ENCODE data around the gene PARVA. TPM values are rescaled to one million over a fixed set of nuclear protein-coding genes. Genes with fewer than 3 reads are reported as not detected.

Gene PARVA
- total RNA-seq, 1 experiment from 2014 or later: 20.2 TPM

DNA sequence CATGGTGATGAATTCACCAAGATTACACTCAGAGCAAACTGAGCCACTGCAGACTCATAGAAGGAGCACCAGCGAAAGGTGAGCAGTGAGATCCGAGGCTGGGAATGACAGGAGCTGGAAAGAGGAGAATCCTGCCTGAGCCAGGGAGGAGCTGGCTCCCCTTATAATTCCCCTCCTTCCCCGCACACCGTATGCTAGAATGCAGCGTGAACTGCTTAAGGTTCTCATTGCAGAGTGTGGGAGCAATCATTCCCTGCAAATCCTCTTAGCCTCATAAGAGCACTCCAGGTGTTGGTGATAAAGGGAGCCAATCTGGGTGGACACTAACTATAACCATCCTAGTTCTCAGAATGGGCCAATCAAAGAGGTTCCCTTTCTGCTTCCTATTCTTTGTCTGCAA, 169.3 kb downstream of the PARVA start:
- no peak for DNase-seq (ENCODE audit: low read depth)

DNA sequence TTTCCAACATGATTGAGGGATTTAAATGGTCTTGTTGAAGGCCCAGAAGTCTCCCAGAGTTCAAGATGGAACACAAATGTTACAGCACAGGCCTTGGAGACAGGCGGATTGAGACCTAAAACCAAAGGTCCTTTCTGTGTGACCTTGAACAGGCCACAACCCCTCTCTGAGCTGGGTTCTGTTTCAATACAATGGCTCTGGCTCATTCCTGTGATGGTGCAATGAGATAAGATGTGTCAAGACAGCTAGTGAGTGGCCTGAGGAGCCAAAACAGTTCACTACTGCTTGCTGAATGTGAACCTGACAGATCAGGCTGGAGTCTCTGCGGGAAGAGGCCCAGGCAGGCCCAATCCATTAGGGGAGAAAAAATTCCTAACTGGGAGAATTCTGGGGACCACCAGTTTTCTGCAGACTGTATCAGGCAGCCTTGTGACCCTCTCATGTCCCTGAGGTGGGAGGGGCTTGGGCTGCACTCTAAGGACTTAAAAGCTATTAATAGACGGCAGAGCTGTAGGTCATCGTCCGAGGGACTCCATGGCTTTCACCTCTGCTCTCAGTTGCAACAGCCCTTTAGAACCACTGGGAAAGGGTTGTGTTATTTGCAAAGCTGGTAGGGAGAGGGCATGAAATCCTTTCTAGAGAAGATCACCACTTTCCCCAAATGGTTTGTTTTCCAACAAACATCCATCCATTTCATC, 170.7 kb downstream of the PARVA start:
- DNase-seq (ENCODE audit: low read depth): no peak

DNA sequence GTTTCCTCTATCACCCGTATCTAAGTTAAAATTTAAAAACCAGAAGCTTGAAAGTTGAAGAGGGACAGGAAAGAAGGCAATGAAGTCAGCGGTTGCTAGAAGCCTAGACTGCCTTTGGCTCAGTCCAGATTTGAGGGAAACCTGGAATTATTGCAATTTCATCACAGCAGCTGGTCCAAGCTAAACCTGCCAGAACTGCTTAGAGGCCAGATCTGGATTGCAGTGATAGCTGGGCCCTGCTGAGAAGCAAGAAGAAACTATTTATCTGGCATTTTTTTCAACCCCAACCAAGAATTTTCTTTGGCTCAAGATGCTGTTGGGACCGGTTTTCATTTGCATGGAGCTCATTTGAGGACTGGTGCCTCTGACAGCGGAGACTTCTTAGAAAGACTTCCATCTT, 175.3 kb downstream of the PARVA start:
- no peak for DNase-seq (ENCODE audit: low read depth)

DNA sequence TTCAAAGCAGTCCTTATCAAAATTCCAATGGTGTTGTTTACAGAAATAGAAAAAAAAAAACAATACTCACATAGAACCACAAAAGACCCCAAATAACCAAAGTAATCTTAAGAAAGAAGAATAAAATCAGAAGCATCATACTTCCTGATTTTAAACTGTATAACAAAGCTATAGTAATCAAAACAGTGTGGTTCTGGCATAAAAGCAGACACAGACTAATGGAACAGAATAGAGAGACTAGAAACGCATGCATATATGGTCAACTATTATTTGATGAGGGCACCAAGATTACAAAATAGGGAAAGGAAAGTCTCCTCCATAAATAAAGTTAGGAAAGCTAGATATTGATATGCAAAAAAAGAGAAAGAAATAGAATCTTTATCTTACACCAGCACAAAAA, 176.8 kb downstream of the PARVA start:
- no peak for DNase-seq (ENCODE audit: low read depth)

DNA sequence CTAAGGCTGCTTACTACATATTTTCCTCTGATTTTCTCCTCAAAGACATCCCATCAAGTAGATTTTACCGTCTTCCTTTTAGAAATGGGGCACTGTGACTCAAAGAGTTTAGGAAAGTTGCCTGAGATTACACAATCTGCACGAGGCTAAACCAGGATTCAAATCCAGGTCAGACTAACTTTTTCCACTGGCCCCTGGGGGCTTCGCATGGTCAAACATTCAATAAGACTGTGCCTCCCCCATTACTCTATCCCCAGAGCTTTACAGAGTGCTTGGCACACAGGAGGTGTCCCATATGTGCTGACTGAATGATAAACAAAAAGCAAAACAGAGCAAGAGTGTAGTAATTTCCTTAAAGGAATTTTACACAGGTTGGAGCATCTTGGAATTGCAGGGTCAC, 178.8 kb downstream of the PARVA start:
- no peak for DNase-seq (ENCODE audit: low read depth)

DNA sequence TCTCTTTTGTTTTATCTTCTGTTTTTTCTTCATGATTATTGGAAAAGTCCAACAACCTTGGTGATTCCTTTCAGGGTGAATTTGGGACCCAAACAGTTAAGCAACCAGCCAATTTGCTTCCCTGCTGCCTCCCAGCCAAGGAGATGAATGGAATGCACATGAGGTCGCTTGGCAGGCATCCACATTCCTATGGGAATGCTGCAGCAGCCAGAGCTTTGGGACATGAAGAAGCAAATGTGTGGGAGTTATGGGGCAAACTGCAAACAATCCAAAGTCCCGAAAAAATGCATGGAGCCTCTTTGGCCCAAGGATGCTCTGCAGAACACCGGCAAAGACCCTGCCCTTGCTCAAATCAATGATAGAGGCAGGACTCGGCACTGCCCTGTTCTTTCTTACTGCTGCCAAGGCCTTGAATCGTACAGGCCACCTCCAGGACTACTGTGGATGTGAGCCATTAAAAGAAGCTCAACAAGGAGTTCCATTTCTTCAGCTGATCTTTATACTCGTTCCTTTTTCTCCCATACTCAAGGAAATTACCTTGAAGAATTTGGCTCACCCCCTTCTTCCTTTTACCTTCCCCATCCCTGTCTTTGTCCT, 179.5 kb downstream of the PARVA start:
- peak; percentile 83 for DNase-seq (ENCODE audit: low read depth)

DNA sequence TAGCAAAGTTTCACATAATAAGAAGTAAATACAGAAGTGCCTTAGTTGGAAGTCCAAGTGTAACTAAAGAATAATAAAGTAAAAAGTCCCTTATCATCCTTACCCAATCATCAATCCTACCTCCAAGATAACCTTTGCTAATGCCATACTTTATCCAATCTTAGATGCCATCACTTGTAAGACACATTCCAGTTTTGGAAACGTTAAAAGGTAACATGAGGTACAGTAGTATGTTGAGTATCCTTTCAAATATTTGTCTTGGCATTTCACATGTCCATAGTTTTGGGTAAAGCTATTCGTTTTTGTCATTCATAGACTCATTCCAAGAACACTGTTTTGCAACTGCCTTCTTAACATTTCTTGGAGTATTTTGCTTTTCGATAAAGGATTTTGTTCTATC, 181.6 kb downstream of the PARVA start:
- no peak for DNase-seq (ENCODE audit: low read depth)

DNA sequence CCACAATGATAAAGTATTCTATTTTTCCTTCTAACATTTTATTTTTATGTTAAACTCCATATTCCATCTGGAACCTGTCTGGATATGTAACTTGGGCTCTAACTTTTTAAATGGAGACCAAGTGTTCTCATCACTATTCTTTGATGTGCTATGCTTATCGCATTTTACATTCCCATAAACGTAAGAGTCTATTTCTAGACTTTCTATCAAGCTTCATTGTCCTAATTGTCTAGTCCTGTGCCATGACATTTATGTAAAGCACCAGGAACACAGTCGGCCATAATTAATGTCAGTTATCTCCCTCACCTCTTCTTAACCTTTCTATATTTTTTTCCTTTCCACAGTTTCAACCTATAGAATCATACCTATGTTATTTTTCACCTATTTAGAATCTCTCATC, 183.0 kb downstream of the PARVA start:
- no peak for DNase-seq (ENCODE audit: low read depth)

DNA sequence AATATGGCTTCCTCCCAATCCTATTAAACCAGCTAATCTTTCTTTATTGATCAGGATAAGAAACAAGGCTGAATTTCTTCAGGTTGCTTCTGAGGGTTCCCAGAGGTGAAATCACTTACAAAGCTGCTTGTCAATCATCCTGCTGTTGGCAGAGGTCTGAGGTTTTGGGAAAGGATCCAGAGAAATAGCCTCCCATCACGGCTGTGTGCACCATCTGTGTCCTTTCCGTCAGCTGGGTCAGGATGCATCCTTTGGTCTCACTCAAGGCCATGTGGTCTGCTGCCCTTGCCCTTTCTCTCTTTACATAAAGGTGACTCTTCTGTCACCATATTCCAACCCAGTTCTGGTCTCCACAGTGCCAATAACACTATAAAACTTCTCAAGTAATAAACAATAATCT, 183.5 kb downstream of the PARVA start:
- DNase-seq (ENCODE audit: low read depth): no peak

DNA sequence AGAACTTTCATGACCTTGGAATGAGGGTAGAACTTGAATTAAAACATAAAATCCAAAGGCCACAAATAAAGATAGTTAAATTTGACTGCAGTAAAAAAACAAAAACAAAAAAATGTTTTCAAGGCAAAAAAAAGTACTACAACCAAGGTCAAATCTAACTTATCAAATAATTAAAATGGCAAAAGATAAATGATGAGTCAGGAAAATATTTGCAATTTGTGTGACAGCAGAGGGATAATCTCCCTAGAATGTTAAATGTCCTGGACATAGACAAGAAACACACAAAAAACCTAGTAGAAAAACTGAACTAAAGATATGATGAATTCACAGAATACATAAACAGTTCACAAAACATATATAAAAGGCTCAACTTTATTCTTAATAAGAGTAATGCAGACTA, 186.6 kb downstream of the PARVA start:
- no peak for DNase-seq (ENCODE audit: low read depth)

DNA sequence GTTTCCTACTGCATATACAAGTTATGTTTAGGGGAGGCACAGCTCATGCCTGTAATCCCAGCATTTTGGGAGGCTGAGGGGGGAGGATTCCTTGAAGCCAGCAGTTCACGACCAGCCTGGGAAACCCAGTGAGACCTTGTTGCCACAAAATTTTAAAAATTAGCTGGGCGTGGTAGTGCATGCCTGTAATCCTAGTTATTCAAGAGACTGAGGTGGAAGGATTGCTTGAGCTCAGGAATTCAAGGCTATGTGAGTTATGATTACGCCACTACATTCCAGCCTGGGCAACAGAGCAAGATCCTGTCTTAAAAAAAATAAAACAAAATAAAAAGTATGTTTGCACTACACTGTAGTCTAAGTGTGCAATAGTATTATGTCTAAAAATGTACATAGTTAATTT, 188.0 kb downstream of the PARVA start:
- no peak for DNase-seq (ENCODE audit: low read depth)

DNA sequence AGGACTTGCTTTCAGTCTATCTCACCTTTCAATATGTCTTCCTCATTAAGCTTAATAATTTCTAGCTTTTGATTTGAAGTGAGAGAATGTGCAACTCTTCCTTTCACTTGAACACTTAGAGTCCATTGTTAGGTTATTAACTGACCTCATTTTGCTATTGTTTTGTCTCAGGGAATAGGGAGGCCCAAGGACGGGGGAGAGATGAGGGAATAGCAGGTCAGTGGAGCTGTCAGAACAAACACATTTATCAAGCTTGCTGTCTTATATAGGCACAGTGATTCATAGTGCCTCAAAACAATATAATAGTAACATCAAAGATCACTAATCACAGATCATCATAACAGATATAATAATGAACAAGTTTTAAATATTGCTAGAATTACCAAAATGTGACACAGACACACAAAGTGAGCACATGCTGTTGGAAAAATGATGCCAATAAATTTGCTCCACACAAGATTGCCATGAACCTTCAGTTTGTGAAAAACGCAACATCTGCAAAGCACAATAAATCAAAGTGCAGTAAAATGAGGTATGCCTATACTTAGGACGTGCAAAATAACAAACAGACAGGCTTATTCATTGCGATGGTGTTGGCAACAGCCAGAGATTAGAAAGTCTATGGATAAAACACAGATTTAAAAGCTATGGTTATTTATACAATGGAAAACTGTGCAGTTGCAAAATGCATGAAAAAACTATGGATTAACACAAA, 190.5 kb downstream of the PARVA start:
- no peak for DNase-seq (ENCODE audit: low read depth)

DNA sequence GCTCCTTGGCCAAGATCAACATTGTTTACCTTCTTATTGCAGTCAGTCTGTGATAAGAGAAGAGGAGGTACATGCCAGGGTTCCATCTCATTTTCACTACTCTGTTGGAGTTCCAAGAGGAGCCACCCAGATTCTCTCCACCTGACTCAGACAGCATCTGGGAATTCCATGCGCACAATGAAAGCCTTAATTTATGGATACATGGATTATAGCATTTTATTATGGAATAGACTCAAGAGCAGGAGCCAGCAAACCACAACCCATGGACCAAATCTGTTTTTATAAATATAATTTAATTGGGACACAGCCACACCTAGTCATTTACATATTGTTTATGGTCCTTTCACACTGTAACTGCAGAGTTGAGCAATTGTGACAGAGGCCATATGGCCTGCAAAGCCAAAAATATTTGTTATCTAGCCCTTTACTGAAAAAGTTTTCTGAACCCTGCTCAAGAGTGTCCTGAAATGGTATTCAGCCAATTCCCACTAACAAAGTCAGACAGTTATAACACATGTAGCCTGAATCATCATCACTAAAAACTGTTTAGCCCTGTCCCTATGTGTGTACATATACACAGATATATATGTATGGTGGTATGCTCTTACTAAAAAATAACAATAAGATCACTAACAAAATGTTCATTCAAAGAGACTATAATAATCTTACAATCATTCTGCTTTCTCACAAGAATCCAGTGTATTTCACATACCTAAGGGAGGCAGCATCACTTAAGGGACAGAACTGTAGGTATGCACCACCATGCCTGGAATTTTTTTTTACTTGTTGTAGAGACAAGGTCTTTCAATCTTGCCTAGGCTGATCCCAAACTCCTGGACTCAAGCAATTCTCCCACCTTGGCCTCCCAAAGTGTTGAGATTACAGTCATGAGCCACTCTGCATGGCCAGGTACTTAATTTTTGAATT, 192.4 kb downstream of the PARVA start:
- peak; percentile 13 for DNase-seq (ENCODE audit: low read depth)

DNA sequence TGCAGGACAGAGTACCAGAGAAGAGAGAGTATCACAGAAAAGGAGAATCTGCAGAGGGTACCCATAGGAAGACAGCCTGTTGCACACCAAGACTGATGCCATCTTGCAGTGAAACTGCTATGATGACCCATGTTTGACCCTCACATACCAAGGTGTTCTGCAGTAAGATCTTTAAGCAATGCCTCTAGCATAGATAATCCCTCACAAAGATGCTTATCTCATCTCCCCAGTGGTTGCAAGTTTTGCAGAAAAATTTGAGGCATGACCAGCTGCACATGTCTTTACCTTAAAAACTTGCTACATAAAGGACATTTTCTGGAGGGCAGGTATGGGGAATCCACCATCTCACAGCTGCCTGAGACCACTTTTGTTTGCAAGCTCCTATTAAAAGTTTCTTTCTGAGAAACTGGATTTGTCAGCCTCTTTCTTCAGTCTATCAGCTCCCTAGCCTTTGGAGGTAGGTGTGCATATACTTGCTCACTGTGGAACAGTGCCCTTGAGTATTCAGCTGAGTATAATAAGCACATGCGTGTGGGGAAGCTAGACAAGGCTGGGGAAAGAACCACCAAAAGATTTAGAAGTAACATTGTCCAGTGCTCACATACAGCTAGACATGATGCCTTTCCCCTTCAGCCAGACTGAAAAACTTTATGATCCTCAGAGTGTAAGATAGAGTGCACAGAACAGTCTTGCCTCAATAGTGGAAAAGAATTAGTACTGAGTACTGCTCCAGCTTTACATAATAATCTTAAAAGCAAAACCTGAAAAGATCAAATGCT, 196.5 kb downstream of the PARVA start:
- no peak for DNase-seq (ENCODE audit: low read depth)

DNA sequence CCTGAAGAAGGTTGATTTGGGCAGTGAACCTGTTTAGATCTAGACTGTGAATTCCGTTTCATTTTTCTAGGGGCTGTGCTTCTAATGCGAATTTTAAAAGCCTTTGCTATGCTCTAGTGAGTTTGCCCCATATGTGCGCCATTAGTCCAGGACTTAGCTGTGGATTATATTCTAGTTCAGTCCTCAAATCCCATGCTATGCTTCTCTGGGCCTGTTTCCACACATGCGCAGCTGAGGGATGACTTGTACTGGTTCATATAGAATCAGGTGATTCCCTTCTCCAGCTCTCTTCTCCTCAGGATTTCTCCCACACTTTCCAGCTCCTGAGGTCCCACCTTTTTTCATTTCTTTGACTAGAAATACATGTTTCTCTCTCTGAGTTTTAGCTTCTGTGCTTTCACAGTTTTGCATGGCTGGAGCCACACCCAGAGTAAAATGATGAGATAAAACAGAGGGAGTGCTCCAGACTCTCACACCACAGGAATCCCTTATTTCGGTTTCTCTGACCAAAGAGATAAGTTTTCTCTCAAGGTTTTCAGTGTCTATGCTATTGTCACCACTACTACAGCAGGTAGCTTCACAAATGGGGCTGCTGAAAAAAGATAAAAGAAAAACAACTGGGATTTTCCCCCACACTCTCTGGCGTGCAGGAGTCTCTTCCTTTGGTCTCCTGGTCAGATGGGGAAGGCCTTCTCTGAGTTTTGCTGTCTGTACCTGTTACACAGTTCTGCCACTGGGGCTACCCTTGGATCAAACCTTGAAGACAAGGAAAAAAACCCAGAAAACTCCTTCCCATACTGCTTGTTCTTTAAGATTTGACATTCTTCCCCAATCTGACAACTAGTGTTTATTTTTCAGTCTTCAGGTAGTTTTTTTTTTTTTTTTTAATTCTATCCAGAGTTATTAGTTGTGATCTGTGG, 200.6 kb downstream of the PARVA start:
- DNase-seq (ENCODE audit: low read depth): no peak

DNA sequence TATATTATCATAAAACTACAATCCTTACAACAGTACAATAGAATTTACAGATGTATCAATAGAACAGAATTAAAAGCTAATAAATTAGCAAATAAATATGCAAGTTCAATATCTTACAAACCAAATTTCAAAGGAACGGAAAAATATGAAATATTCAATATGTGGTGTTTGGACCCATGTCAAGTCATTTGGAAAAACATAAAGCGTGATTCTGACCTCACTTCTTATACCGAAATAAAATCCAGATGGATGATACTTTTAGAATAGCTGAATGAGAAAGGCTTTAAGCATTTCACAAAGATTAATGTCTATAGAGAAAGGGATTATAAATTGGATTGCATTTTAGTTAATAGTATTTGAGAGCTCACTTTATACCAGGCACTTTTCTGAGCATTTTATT, 204.0 kb downstream of the PARVA start:
- DNase-seq (ENCODE audit: low read depth): no peak

DNA sequence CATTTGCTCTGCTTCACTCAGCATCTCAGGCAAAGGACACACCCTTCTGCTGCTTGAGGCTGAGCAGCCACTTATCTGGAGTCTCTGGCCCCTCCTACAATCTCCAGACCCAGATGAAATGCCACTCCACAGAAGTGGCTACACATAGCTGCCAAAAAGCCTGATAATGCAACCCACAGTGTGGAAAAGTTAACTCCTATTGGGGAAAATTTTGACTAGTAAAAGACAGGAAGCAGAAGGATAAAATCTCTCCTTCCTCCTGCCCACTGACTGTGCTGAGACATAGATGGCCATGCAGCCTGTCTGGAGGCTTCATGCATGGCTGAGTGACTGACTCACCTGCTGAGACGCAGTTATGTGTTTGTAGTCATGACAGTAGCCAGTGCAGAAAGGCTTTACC, 204.6 kb downstream of the PARVA start:
- DNase-seq (ENCODE audit: low read depth): peak; percentile 90
